K562 (cell line): Measurements from ENCODE around the gene KXD1. TPM values are rescaled to one million over a fixed set of nuclear protein-coding genes. Genes with fewer than 3 reads are reported as not detected.
A peak's percentile ranks its signal among the peaks of the same experiment; 100 is the strongest.

Experiments used
- KAT7 ChIP-seq: sonication (generic); formaldehyde crosslinking; IDR thresholded peaks from 2 replicates; pipeline ENCODE4 v1.8.0; 2022; ENCODE audit warnings: missing genetic modification reagents, mild to moderate bottlenecking, borderline replicate concordance
- LEF1 ChIP-seq: fragments of 450-650 bp; IDR thresholded peaks from 2 replicates; pipeline ENCODE4 v1.6.1; 2016; ENCODE audit warnings: mild to moderate bottlenecking
- MTA3 ChIP-seq: fragments of 450-650 bp; formaldehyde crosslinking; IDR thresholded peaks from 2 replicates; pipeline ENCODE4 v1.6.1; 2017; ENCODE audit warnings: mild to moderate bottlenecking, borderline replicate concordance
- RHOXF2B ChIP-seq: fragments of 250-450 bp; sonication (Bioruptor Pico); conservative IDR thresholded peaks from 2 replicates; pipeline ENCODE4 v1.5.1; 2021
- SRSF3 ChIP-seq: fragments of 200-400 bp; formaldehyde crosslinking; IDR thresholded peaks from 2 replicates; pipeline ENCODE4 v1.6.1; 2016; ENCODE audit warnings: mild to moderate bottlenecking, low read length, moderate library complexity; ENCODE audit not compliant: insufficient read depth
- TEAD1 ChIP-seq, 2 experiments: fragments of 450-650 bp in 1 of 2; sonication (generic) in 1 of 2; formaldehyde crosslinking; IDR thresholded peaks; 2 replicates each; pipeline versions ENCODE4 v1.4.0 to v1.8.0; 2020 to 2022; ENCODE audit warnings: mild to moderate bottlenecking in 2 of 2, missing genetic modification reagents in 1 of 2
- ZBTB1 ChIP-seq: sonication (generic); formaldehyde crosslinking; IDR thresholded peaks from 2 replicates; pipeline ENCODE4 v1.8.1; 2023; ENCODE audit warnings: missing genetic modification reagents, low read depth, mild to moderate bottlenecking, borderline replicate concordance
- ZNF263 ChIP-seq: sonication (generic); formaldehyde crosslinking; IDR thresholded peaks from 2 replicates; pipeline ENCODE4 v1.8.0; 2022; ENCODE audit warnings: mild to moderate bottlenecking, missing genetic modification reagents, borderline replicate concordance
- polyA plus RNA-seq, 8 experiments: library from polyadenylated mRNA; depleted of rRNA in 4 of 8; stranded (reverse) in 5 of 8; unstranded in 3 of 8; fragments of >200 nt; fragmentation: Nextera tagmentation in 2 of 8; fragmentation: Illumina TruSeq in 1 of 8; extraction: Ambion mirVana in 2 of 8; extraction: Trizol in 1 of 8; gene quantifications; 2 replicates each; pipeline versions ENCODE4 v1.2.1 to v1.2.3, GENCODE V29; 2011 to 2014; ENCODE audit warnings: inconsistent platforms in 1 of 8, missing spikeins in 1 of 8
- total RNA-seq, 7 experiments: library from RNA; depleted of rRNA in 6 of 7; stranded (reverse); fragments of >200 nt in 6 of 7; fragmentation: Illumina TruSeq in 2 of 7; extraction: Trizol in 2 of 7; gene quantifications; 2 replicates each; pipeline versions ENCODE4 v1.2.1 to v1.2.3, GENCODE V29; 2011 to 2021; ENCODE audit warnings: low replicate concordance in 1 of 7
- TF ChIP-seq, protein P1 (sequence below): fragments of 250-450 bp; sonication (Bioruptor Pico); IDR thresholded peaks from 2 replicates; pipeline ENCODE4 v1.6.1; 2021; ENCODE audit warnings: mild to moderate bottlenecking
- TF ChIP-seq, protein P2 (sequence below): sonication (generic); IDR thresholded peaks from 2 replicates; pipeline ENCODE4 v1.6.1; 2016
- TF ChIP-seq, protein P3 (sequence below), 3 experiments: fragments of 200-800 bp in 1 of 3; fragments of 250-450 bp in 1 of 3; fragments of 450-650 bp in 1 of 3; sonication (Bioruptor Pico) in 1 of 3; sonication (Bioruptor generic) in 1 of 3; formaldehyde crosslinking in 1 of 3; IDR thresholded peaks; 2 replicates each; pipeline versions ENCODE4 v1.6.1 to v1.8.0; 2016 to 2022; ENCODE audit warnings: mild to moderate bottlenecking in 2 of 3, missing genetic modification characterization in 2 of 3, missing compliant biosample characterization in 1 of 3, moderate library complexity in 1 of 3
- TF ChIP-seq, protein P4 (sequence below): fragments of 450-650 bp; IDR thresholded peaks from 2 replicates; pipeline ENCODE4 v1.6.1; 2017; ENCODE audit warnings: mild to moderate bottlenecking, moderate library complexity
- TF ChIP-seq, protein P5 (sequence below): fragments of 250-450 bp; sonication (Bioruptor Pico); IDR thresholded peaks from 2 replicates; pipeline ENCODE4 v1.5.0; 2021; ENCODE audit warnings: mild to moderate bottlenecking, moderate library complexity
- TF ChIP-seq, protein P6 (sequence below): fragments of 250-450 bp; sonication (Bioruptor Pico); IDR thresholded peaks from 2 replicates; pipeline ENCODE4 v1.5.1; 2021; ENCODE audit warnings: mild to moderate bottlenecking

Gene KXD1
- total and polyA plus RNA-seq, 9 of the 15 experiments (the other 6 are each of a cell fraction or from before 2014, with no cell fraction given): 21.9 to 210 (median 118) TPM

DNA sequence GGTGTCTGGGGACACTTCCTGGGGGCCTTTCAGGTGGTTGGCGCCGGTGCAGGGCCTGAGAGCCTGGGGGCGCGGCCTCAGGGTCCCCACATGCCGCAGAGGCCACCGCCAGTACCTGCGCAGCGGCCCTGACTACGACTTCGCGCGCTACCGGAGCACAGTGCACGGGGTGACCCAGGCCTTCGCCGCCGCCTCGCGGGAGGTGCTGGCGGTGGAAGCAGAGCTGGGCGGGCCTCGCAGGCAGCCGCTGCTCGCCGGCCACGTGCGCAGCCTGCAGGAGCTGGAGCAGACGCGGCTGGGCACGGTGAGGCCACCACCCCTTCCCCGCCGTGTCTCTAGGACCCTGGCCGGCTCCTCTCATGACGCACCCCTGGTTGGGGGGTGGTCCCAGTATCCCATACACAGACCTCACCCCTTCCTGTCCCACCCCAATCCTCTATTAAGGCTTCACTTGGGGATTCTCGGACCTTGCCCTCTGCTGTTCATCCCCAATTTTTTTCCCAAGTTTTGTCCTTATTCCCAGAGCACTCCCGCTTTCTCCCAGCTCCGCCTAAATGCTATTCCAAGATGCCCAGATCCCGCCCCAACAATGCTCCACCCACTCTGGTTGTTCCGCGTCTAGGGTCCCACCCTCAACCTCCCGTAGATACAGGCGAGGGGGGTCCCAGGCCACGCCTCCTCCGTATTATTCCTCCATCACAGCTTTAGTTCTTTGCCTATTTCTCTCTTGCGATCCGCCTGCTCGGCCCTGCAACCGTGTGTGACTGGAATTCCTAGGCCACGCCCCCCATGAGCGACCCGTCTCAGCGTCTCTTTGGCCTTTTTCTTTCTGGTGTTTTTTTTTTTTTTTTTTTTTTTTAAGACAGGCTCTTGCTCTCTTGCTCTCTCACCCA, 32.0 kb downstream of the KXD1 start (continued):
- TF ChIP-seq, protein P1, sequence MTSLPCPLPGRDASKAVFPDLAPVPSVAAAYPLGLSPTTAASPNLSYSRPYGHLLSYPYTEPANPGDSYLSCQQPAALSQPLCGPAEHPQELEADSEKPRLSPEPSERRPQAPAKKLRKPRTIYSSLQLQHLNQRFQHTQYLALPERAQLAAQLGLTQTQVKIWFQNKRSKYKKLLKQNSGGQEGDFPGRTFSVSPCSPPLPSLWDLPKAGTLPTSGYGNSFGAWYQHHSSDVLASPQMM (CRISPR knock-in tag): no peak
- TF ChIP-seq, protein P2, sequence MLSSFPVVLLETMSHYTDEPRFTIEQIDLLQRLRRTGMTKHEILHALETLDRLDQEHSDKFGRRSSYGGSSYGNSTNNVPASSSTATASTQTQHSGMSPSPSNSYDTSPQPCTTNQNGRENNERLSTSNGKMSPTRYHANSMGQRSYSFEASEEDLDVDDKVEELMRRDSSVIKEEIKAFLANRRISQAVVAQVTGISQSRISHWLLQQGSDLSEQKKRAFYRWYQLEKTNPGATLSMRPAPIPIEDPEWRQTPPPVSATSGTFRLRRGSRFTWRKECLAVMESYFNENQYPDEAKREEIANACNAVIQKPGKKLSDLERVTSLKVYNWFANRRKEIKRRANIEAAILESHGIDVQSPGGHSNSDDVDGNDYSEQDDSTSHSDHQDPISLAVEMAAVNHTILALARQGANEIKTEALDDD: no peak
- TF ChIP-seq LEF1 (no peak), ZBTB1 (peak; percentile 77; the same call in 1 of the 2 replicates), TEAD1 (CRISPR knock-in tag; IDR thresholded peaks at IDR 0.05) (no peak; a peak in 2 of 4 replicates), SRSF3 (no peak), MTA3 (no peak), ZNF263 (CRISPR knock-in tag) (peak; percentile 75; the same call in 1 of the 2 replicates), KAT7 (CRISPR knock-in tag) (no peak), RHOXF2B (no peak)
- TF ChIP-seq, protein P3, sequence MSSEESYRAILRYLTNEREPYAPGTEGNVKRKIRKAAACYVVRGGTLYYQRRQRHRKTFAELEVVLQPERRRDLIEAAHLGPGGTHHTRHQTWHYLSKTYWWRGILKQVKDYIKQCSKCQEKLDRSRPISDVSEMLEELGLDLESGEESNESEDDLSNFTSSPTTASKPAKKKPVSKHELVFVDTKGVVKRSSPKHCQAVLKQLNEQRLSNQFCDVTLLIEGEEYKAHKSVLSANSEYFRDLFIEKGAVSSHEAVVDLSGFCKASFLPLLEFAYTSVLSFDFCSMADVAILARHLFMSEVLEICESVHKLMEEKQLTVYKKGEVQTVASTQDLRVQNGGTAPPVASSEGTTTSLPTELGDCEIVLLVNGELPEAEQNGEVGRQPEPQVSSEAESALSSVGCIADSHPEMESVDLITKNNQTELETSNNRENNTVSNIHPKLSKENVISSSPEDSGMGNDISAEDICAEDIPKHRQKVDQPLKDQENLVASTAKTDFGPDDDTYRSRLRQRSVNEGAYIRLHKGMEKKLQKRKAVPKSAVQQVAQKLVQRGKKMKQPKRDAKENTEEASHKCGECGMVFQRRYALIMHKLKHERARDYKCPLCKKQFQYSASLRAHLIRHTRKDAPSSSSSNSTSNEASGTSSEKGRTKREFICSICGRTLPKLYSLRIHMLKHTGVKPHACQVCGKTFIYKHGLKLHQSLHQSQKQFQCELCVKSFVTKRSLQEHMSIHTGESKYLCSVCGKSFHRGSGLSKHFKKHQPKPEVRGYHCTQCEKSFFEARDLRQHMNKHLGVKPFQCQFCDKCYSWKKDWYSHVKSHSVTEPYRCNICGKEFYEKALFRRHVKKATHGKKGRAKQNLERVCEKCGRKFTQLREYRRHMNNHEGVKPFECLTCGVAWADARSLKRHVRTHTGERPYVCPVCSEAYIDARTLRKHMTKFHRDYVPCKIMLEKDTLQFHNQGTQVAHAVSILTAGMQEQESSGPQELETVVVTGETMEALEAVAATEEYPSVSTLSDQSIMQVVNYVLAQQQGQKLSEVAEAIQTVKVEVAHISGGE (CRISPR knock-in tag; IDR thresholded peaks at IDR 0.05): no peak
- TF ChIP-seq, protein P4, sequence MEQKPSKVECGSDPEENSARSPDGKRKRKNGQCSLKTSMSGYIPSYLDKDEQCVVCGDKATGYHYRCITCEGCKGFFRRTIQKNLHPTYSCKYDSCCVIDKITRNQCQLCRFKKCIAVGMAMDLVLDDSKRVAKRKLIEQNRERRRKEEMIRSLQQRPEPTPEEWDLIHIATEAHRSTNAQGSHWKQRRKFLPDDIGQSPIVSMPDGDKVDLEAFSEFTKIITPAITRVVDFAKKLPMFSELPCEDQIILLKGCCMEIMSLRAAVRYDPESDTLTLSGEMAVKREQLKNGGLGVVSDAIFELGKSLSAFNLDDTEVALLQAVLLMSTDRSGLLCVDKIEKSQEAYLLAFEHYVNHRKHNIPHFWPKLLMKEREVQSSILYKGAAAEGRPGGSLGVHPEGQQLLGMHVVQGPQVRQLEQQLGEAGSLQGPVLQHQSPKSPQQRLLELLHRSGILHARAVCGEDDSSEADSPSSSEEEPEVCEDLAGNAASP: no peak
- TF ChIP-seq, protein P5, sequence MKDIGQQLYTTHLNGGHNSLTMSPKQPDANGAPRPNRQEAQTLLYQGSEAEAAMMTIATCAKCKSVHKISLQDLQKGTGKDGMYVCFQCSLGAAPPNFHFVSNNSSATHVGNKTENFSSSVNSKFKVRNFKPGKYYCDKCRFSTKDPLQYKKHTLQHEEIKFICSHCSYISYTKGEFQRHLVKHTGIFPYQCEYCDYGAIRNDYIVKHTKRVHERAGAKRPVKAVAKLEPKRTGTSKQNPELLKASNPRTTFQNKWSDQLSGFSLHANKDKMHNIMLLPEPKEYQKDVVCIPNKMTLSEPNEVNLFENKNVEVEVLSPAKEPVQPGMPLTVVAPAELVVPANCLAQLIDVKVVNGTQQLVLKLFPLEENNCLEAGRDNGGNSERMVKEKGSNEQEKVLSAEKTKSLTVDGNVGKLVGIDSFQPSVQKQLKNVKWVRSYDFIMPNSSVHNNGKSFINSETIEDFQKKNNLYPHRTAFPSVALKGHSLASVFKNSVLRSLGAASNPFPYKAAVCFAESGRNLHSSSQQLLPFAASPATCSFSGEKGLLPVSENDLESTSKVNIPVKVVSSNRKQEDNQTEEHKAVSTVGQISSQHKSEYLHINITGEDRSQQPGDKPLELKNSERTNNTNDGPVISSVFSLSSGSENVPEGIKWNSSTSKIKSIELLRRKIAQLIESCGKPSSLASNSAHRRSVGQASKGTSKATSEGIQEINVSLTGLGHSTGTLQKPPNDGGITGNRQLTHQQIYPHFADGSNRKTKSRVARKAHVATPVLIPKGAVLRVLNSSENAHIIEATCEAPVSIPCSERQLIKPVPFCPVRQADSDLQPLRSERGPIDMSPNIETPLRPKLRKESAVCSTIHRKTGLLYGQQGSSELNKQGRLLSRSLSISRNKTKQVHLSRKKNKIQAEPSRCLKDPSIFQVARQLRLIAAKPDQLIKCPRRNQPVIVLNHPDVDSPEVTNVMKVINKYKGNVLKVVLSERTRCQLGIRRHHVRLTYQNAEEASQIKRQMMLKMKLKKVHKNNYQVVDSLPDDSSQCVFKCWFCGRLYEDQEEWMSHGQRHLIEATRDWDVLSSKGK (CRISPR knock-in tag): no peak
- TF ChIP-seq, protein P6, sequence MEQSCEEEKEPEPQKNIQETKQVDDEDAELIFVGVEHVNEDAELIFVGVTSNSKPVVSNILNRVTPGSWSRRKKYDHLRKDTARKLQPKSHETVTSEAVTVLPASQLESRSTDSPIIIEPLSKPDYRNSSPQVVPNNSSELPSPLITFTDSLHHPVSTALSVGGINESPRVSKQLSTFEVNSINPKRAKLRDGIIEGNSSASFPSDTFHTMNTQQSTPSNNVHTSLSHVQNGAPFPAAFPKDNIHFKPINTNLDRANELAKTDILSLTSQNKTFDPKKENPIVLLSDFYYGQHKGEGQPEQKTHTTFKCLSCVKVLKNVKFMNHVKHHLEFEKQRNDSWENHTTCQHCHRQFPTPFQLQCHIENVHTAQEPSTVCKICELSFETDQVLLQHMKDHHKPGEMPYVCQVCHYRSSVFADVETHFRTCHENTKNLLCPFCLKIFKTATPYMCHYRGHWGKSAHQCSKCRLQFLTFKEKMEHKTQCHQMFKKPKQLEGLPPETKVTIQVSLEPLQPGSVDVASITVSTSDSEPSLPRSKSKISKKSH (CRISPR knock-in tag): no peak
